IMR-90 (cell line): ENCODE data around the gene ALG11. TPM values are rescaled to one million over a fixed set of nuclear protein-coding genes. Genes with fewer than 3 reads are reported as not detected.

Experiments used
- ATAC-seq: fragments of 200-7000 bp; cut with Tn5 transposase; 2 replicates; pipeline ENCODE4 v1.9.1; 2020; ENCODE audit warnings: low read depth, mild to moderate bottlenecking, moderate library complexity
- BruUV-seq: library from RNA; stranded (reverse); fragments of 400-500 nt; replicated peaks from 2 replicates; lab custom pipeline; 2021; lab: Mats Ljungman, UMichigan
- CTCF ChIA-PET: fragments of 300-600 bp; formaldehyde crosslinking; extraction: SDS; loops from one replicate; lab custom pipeline; 2021; ENCODE audit warnings: antibody characterized with exemption; lab: Yijun Ruan, JAX
- POLR2A ChIA-PET: fragments of 300-600 bp; sonication (Branson Sonifier 250); formaldehyde crosslinking; loops from one replicate; lab custom pipeline; 2022; ENCODE audit warnings: antibody characterized with exemption; ENCODE audit not compliant: unreplicated experiment; lab: Charles Lee
- DNase-seq: peaks from one replicate; pipeline ENCODE4 v3.0.0; 2013
- H2AFZ ChIP-seq: replicated peaks from 2 replicates; pipeline ENCODE3; 2013; ENCODE audit warnings: low read length, mild to moderate bottlenecking; ENCODE audit not compliant: poor library complexity
- H2AK5ac ChIP-seq: 2 replicates; pipeline ENCODE4 v1.6.1; 2013; ENCODE audit warnings: low read depth, low read length, inconsistent platforms
- H2AK9ac ChIP-seq: replicated peaks from 2 replicates; pipeline ENCODE3; 2013; ENCODE audit warnings: mild to moderate bottlenecking, low read depth, low read length, moderate library complexity; ENCODE audit not compliant: poor library complexity
- H2BK120ac ChIP-seq: 2 replicates; pipeline ENCODE4 v1.6.1; 2013; ENCODE audit warnings: low read depth, low read length, inconsistent platforms
- H2BK15ac ChIP-seq: 3 replicates; pipeline ENCODE4 v1.6.1; 2013; ENCODE audit warnings: low read depth, low read length, inconsistent platforms
- H2BK20ac ChIP-seq: 2 replicates; pipeline ENCODE4 v1.6.1; 2013; ENCODE audit warnings: low read depth, mild to moderate bottlenecking, inconsistent platforms, low read length, moderate library complexity
- H2BK5ac ChIP-seq: 2 replicates; pipeline ENCODE4 v1.6.1; 2013; ENCODE audit warnings: mild to moderate bottlenecking, low read depth, low read length, inconsistent platforms; ENCODE audit not compliant: poor library complexity, severe bottlenecking
- H3K14ac ChIP-seq: replicated peaks from 2 replicates; pipeline ENCODE4 v1.6.1; 2013; ENCODE audit warnings: low read depth, low read length, inconsistent platforms
- H3K18ac ChIP-seq: 2 replicates; pipeline ENCODE4 v1.6.1; 2013; ENCODE audit warnings: low read depth, low read length, control low read depth
- H3K23ac ChIP-seq: 2 replicates; pipeline ENCODE4 v1.6.1; 2013; ENCODE audit warnings: low read depth, low read length, inconsistent platforms
- H3K27ac ChIP-seq: 2 replicates; pipeline ENCODE4 v1.5.1; 2013; ENCODE audit warnings: mild to moderate bottlenecking, control low read depth, low read length; ENCODE audit not compliant: insufficient read depth
- H3K27me3 ChIP-seq: 2 replicates; pipeline ENCODE4 v1.6.1; 2013; ENCODE audit warnings: low read length; ENCODE audit not compliant: control insufficient read depth, insufficient read depth
- H3K36me3 ChIP-seq: 2 replicates; pipeline ENCODE4 v1.6.1; 2013; ENCODE audit warnings: low read length, mixed read lengths; ENCODE audit not compliant: control insufficient read depth, insufficient read depth
- H3K4ac ChIP-seq: 2 replicates; pipeline ENCODE4 v1.6.1; 2013; ENCODE audit warnings: low read depth, low read length, inconsistent platforms
- H3K4me1 ChIP-seq: 2 replicates; pipeline ENCODE4 v1.6.1; 2013; ENCODE audit warnings: low read length, mixed read lengths; ENCODE audit not compliant: control insufficient read depth, insufficient read depth
- H3K4me2 ChIP-seq: 2 replicates; pipeline ENCODE4 v1.6.1; 2013; ENCODE audit warnings: low read depth, mild to moderate bottlenecking, control low read depth, low read length, moderate library complexity
- H3K4me3 ChIP-seq: 2 replicates; pipeline ENCODE4 v1.5.1; 2013; ENCODE audit warnings: low read depth, mild to moderate bottlenecking, control low read depth, low read length, moderate library complexity; ENCODE audit not compliant: insufficient read depth
- H3K56ac ChIP-seq: 2 replicates; pipeline ENCODE4 v1.6.1; 2013; ENCODE audit warnings: low read length, inconsistent platforms; ENCODE audit not compliant: insufficient read depth; ENCODE audit errors: extremely low read depth
- H3K79me1 ChIP-seq, 2 experiments: 2 replicates each; pipeline ENCODE4 v1.6.1; 2013; ENCODE audit warnings: low read length in 2 of 2, inconsistent platforms in 1 of 2, low read depth in 1 of 2
- H3K9ac ChIP-seq: 2 replicates; pipeline ENCODE4 v1.6.1; 2013; ENCODE audit warnings: low read depth, low read length, control low read depth
- H3K9me1 ChIP-seq: 2 replicates; pipeline ENCODE4 v1.6.1; 2013; ENCODE audit warnings: low read length, inconsistent platforms; ENCODE audit not compliant: insufficient read depth
- H3K9me3 ChIP-seq: 2 replicates; pipeline ENCODE4 v1.6.1; 2013; ENCODE audit warnings: low read length; ENCODE audit not compliant: control insufficient read depth, insufficient read depth
- H4K20me1 ChIP-seq: 2 replicates; pipeline ENCODE4 v1.6.1; 2013; ENCODE audit warnings: low read length, inconsistent platforms; ENCODE audit not compliant: insufficient read depth
- H4K5ac ChIP-seq: 2 replicates; pipeline ENCODE4 v1.6.1; 2013; ENCODE audit warnings: mild to moderate bottlenecking, low read depth, low read length, control low read depth
- H4K8ac ChIP-seq, 2 experiments: 2 replicates each; pipeline ENCODE4 v1.6.1; 2013; ENCODE audit warnings: low read depth in 2 of 2, low read length in 2 of 2, control low read depth in 1 of 2, inconsistent platforms in 1 of 2
- H4K91ac ChIP-seq: 2 replicates; pipeline ENCODE4 v1.6.1; 2013; ENCODE audit warnings: low read depth, low read length, inconsistent platforms; ENCODE audit not compliant: insufficient read depth
- BHLHE40 ChIP-seq: fragments of 150-350 bp; IDR thresholded peaks from 2 replicates; pipeline ENCODE4 v1.6.1; 2016; ENCODE audit warnings: mild to moderate bottlenecking, low read depth, low read length
- CHD1 ChIP-seq: IDR thresholded peaks from 2 replicates; pipeline ENCODE4 v1.6.1; 2012; ENCODE audit warnings: low read depth, low read length, improper control_type of control experiment
- FOS ChIP-seq: fragments of 150-350 bp; IDR thresholded peaks from 2 replicates; pipeline ENCODE4 v1.6.1; 2016; ENCODE audit warnings: low read depth, low read length
- MXI1 ChIP-seq: IDR thresholded peaks from 2 replicates; pipeline ENCODE4 v1.6.1; 2012; ENCODE audit warnings: low read depth, mild to moderate bottlenecking, low read length, moderate library complexity, borderline replicate concordance
- RAD21 ChIP-seq: IDR thresholded peaks from 2 replicates; pipeline ENCODE4 v1.6.1; 2012; ENCODE audit warnings: low read length, improper control_type of control experiment
- RCOR1 ChIP-seq: IDR thresholded peaks from 2 replicates; pipeline ENCODE4 v1.6.1; 2012; ENCODE audit warnings: mild to moderate bottlenecking, low read length, improper control_type of control experiment; ENCODE audit not compliant: insufficient replicate concordance
- RFX5 ChIP-seq: IDR thresholded peaks from 2 replicates; pipeline ENCODE4 v1.8.0; 2012; ENCODE audit warnings: low read depth, mild to moderate bottlenecking, low read length, moderate library complexity
- WGBS, 2 experiments: methylation state at CpG; one replicate each; pipeline versions ENCODE4 v1.1.5 to v1.1.7; 2013; ENCODE audit warnings: missing lambda C conversion rate in 2 of 2; ENCODE audit not compliant: insufficient read length in 1 of 2; ENCODE audit errors: extremely low coverage in 2 of 2; 5-methylcytosine and 5-hydroxymethylcytosine counted together
- dilution Hi-C: fragments of 300-500 bp; cut with HindIII; formaldehyde crosslinking; loops from one replicate; pipeline ENCODE4 v1.14.3; 2018; ENCODE audit warnings: low sequenced_read_pairs; ENCODE audit not compliant: unreplicated experiment
- in situ Hi-C: fragments of 300-500 bp; cut with MboI; formaldehyde crosslinking; loops from 3 replicates; pipeline ENCODE4 v1.14.3; 2019; ENCODE audit warnings: low sequenced_read_pairs, inconsistent platforms, mixed read lengths
- intact Hi-C: fragments of 100-400 bp; cut with micrococcal nuclease; formaldehyde crosslinking; loops from 2 replicates; pipeline ENCODE4 v1.10.0; 2022
- polyA plus RNA-seq, 3 experiments: library from polyadenylated mRNA; depleted of rRNA; stranded (reverse); fragments of >200 nt; gene quantifications; 2 replicates each; pipeline ENCODE4 v1.2.3, GENCODE V29; 2012; ENCODE audit warnings: low replicate concordance in 1 of 3
- total RNA-seq: library from RNA; depleted of rRNA; stranded (reverse); fragments of >200 nt; gene quantifications from 2 replicates; pipeline ENCODE4 v1.2.3, GENCODE V29; 2012

ALG11 gene
- total and polyA plus RNA-seq, 2 of the 4 experiments (the other 2 are of a cell fraction) = 10.0 to 12.7 TPM

DNA sequence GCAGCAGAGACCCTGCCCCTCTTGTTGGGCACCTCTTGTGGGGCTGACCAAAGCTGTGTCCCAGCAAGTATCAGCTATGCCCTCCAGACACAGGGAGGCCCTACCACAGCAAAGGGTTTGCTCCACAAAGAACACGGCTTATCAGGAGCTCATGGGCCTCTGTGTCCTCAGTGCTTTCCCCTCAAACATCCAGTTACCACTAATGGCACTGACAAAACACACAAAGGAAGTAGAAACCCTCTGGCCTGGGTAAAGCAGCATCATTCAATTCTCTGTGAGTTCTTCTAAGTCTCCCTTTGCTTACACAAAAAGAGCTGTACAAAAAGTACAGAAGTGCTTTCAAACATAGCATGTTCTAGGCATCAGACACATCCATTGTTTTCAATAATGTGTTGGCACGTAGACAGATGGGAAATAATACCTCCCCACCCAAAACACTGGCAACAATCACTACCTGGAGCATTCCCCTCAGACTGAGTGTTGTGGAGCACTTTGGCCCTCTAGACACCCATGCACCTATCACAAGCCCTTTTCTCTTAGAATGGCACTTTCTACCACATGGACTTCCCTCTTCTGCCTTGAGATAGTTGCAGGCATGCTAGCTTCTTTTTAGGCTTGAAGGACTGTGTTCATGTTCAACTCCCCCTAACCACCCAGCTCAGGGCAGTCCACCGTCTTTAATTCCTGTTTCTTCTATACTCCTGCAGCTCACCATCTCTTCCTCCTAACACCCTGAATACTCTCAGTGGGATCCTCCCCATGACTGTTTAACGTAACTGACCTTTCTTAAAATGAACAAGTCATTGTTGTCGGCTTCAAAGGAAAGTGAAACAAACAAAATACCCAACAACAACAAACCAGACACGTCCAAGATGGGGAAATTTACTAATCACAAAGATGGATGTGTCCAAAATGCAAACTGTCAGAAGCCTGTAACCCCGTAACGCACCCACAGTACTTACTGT lies 44.4 kb upstream of the ALG11 start:
- no peak overlapping the region for H3K18ac ChIP-seq
- no peak overlapping the region for H4K8ac ChIP-seq
- no peak overlapping the region for H3K9ac ChIP-seq
- no peak overlapping the region; the same call in 1 of the 2 replicates for H3K23ac ChIP-seq
- H3K56ac ChIP-seq = no peak overlapping the region
- H3K4ac ChIP-seq = no peak overlapping the region
- H3K14ac ChIP-seq = no peak overlapping the region
- WGBS, 2 experiments = 60% methylated on average over 2 of the region's 8 CpGs; no CpG with 5 or more reads in 1 of the 2 experiments
- ATAC-seq = no peak
- H2BK20ac ChIP-seq = no peak overlapping the region
- POLR2A ChIA-PET = no interaction called here
- no TSS peak for BruUV-seq
- intact Hi-C loops (no loop called here), in situ Hi-C loops (no loop called here), dilution Hi-C loops (no loop called here)
- no peaks in the 10 kb centered on the region for H3K9me1 ChIP-seq
- H3K4me3 ChIP-seq = no peak overlapping the region
- CTCF ChIA-PET = no interaction called here
- no peaks in the 10 kb centered on the region for H3K79me1 ChIP-seq
- no peaks in the 10 kb centered on the region for H3K4me1 ChIP-seq
- no peaks in the 10 kb centered on the region for H3K36me3 ChIP-seq
- H3K27me3 ChIP-seq = no peaks in the 10 kb centered on the region
- H4K5ac ChIP-seq = no peak overlapping the region
- H4K20me1 ChIP-seq = no peaks in the 10 kb centered on the region
- DNase-seq = no peak
- no peak overlapping the region for H4K91ac ChIP-seq
- no peak overlapping the region for H2AK5ac ChIP-seq
- H3K9me3 ChIP-seq = no peaks in the 10 kb centered on the region
- no peak overlapping the region for H2BK5ac ChIP-seq
- no peak overlapping the region for H2BK120ac ChIP-seq
- H2AFZ ChIP-seq = no peak overlapping the region
- H2AK9ac ChIP-seq = no peak overlapping the region
- TF ChIP-seq RAD21 (no peak), RCOR1 (no peak), CHD1 (no peak), BHLHE40 (no peak), RFX5 (no peak), FOS (no peak), MXI1 (no peak)
- H2BK15ac ChIP-seq = no peak overlapping the region
- H3K4me2 ChIP-seq = no peak overlapping the region
- H3K27ac ChIP-seq = no peak overlapping the region
